ENCODE data around the gene FGF14.
"Not testable (repeated sequence)": the region's sequence is repeated elsewhere in the genome, so short reads cannot be mapped to it uniquely, and the experiment has no call there.

The FGF14 gene

DNA sequence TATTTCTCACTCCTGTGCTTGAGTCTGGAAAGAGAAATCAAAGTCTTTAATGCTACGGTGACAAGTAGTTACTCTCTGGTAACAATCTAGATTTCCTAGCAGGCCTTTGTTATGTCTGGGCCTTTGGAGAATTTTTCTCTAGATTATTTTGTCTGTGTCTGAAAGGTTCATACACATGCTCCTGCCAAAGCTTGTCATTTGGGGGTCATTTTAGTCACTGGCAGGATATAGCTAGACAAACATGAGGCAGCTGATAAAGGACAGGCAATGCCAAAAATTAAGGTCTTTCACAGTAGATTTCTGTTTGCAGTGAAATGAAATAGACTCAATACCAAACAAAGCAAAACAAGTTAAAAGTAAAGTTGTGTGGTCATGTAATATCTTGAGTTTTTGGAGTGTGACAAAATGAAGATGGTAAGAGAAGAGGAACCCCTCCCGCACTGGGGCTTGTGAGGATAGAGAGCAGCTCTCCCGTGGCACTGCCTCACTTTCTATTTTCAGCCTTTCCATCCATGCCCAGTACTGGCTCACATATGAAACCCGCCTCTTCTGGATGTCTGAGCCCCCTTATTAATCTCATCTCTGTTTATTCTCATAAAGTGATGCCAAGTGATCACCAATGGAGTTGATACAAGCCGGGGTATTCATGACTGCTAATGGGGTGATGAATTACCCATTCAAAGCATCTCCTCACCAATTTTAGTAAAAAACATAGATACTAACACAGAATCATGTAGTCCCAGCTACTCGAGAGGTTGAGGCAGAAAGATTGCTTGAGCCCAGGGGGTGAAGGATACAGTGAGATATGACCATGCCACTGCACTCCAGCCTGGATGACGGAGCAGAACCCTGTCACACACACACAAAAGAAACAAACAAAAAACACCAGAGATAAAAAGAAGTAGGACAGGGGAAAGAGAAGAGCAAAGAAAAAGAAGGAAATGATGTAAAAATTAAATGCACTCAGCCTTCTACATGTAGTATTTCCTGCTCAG, 389.3 kb downstream of the FGF14 start:
- DNase-seq (ENCODE audit: low read depth), result no peak
- TF ChIP-seq, protein P1, sequence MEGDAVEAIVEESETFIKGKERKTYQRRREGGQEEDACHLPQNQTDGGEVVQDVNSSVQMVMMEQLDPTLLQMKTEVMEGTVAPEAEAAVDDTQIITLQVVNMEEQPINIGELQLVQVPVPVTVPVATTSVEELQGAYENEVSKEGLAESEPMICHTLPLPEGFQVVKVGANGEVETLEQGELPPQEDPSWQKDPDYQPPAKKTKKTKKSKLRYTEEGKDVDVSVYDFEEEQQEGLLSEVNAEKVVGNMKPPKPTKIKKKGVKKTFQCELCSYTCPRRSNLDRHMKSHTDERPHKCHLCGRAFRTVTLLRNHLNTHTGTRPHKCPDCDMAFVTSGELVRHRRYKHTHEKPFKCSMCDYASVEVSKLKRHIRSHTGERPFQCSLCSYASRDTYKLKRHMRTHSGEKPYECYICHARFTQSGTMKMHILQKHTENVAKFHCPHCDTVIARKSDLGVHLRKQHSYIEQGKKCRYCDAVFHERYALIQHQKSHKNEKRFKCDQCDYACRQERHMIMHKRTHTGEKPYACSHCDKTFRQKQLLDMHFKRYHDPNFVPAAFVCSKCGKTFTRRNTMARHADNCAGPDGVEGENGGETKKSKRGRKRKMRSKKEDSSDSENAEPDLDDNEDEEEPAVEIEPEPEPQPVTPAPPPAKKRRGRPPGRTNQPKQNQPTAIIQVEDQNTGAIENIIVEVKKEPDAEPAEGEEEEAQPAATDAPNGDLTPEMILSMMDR (IDR thresholded peaks at IDR 0.05; ENCODE audit: low read depth, low read length, missing control alignments), result no peak
- in situ Hi-C loops (cut with HindIII; ENCODE audit: low sequenced_read_pairs), result no loop called here
- no peak overlapping the region for H3K4me3 ChIP-seq (ENCODE audit: low read depth, low read length)

DNA sequence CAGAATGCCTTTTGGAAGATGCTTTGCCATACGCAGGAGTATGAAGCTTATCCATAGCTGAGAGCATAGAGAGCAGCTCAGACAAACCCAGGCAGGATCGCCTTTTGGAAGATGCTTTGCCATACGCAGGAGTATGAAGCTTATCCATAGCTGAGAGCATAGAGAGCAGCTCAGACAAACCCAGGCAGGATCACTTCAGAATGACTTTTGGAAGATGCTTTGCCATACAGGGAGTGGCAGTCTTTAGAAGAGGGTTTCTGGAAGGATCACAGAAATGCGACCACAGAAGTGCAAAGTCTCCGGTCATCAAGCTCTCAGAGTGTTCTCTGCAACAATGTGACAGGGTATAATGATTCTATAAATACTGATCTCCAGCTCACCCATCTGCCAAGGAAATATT, 390.4 kb downstream of the FGF14 start:
- DNase-seq (ENCODE audit: low read depth); H3K4me3 ChIP-seq (ENCODE audit: low read depth, low read length); in situ Hi-C loops (cut with HindIII; ENCODE audit: low sequenced_read_pairs): not testable (repeated sequence)

DNA sequence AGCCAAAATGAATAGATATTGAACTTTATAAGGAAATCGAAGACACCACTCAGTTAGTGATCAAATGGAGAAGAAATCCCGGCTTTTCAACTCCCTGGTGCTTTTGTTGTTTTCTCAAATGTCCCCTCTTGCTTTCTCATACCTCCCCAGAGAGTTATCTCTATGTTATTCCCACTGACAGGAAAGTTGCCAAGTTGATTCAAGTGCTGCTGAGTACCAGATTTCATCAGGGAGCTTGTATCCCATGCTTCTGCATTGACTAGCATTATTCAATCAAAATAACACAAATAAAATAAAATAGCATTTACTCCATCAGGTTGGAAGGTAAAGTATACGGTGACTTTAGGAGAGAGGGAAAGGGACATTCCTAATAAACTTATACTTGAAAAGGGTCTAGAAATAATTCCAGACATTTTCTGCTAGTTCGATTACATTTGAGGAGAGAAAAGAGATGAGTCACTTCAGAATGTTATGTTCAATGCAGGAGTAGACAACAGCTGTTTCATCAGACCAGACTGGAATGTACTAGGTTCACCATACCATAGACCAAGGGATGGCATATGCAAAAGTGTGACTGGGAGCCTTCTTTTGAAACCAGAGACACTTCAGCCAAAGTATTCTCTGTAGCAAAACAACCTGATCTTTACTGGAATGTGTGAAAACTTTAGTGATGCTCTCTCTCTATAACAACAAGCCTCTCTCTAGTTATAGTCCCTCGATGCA, 397.8 kb downstream of the FGF14 start:
- TF ChIP-seq, protein P1 (IDR thresholded peaks at IDR 0.05; ENCODE audit: low read depth, low read length, missing control alignments), result no peak
- no peak for DNase-seq (ENCODE audit: low read depth)
- in situ Hi-C loops (cut with HindIII; ENCODE audit: low sequenced_read_pairs), result no loop called here
- H3K4me3 ChIP-seq (ENCODE audit: low read depth, low read length), result no peak overlapping the region

DNA sequence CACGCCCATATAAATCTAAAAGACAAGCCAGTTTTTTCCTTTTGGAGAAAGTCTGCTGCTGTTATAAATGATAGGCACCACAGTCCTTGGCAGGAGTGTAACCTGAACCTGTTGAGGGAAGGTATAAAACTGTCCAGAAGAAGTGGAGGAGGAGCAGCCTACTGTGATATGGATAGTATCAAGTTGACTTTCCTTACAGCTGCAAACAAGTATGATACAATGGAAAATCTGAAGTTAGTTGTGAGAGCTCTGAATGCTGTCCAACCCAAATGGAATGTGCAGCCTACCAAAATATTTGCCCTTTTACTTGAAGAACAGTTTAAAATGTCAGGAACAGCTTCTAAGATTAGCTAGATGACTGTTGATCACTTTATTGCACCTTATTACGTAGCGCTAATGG, 399.6 kb downstream of the FGF14 start:
- TF ChIP-seq, protein P1 (IDR thresholded peaks at IDR 0.05; ENCODE audit: low read depth, low read length, missing control alignments), result no peak
- DNase-seq (ENCODE audit: low read depth), result no peak
- in situ Hi-C loops (cut with HindIII; ENCODE audit: low sequenced_read_pairs), result no loop called here
- H3K4me3 ChIP-seq (ENCODE audit: low read depth, low read length), result no peak overlapping the region

DNA sequence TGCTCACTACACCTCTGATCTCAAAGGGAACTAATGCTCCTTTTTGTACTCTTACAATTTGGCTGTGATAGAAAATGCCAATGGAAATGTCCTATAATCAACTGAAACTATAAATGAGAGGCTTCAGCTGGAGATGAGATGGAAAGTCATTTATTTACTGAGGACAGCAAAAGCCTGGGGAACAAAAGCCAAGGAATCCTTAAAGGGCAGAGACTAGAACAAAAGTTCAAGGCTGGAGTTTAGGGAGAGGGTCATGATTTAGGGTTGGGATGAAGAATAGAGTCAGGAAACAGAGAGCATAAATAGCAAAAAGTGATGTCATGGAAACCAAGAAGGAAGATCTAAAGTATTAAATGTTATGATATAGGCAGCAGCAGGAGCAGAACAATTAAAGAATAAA, 401.1 kb downstream of the FGF14 start:
- no peak overlapping the region for H3K4me3 ChIP-seq (ENCODE audit: low read depth, low read length)
- TF ChIP-seq, protein P1 (IDR thresholded peaks at IDR 0.05; ENCODE audit: low read depth, low read length, missing control alignments), result no peak
- in situ Hi-C loops (cut with HindIII; ENCODE audit: low sequenced_read_pairs), result no loop called here
- DNase-seq (ENCODE audit: low read depth), result no peak

DNA sequence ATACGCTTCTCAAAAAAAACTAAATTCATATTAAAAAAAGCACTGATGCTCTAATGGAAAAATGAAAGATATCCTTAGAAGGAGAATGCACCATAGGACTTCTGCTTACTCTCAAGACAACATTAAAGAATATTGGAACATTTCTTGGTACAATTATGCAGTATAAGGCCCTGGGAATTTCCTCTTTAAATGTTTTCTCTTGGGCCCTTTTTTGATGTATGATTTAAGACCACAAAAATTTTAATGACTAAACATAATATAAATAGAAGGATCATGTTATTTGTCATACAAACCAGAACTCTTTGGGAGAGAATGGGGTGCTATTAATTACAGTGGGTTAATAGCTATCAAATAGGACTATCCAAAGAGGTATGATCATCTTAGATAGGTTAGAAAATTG, 403.7 kb downstream of the FGF14 start:
- H3K4me3 ChIP-seq (ENCODE audit: low read depth, low read length), result no peak overlapping the region
- TF ChIP-seq, protein P1 (IDR thresholded peaks at IDR 0.05; ENCODE audit: low read depth, low read length, missing control alignments), result no peak
- no peak for DNase-seq (ENCODE audit: low read depth)
- in situ Hi-C loops (cut with HindIII; ENCODE audit: low sequenced_read_pairs), result no loop called here

DNA sequence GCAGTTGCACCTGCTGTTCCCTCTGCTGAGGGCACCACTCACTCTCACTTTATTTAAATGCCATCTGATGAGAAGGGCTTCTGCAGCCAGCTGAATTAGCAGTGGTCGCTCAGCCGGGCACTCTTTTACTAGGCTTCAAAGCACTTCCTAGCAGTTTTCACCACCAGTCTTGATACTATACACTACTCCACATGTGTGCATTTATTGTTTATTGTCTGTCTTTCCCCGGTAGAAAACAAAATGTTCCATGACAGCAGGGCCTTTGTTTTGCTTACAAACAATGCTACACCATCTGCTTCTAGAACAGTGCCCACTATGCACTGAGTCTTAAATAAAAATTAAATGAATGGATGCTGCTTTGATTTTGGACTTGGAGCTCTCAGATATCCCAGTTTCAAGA, 404.9 kb downstream of the FGF14 start:
- TF ChIP-seq, protein P1 (IDR thresholded peaks at IDR 0.05; ENCODE audit: low read depth, low read length, missing control alignments), result no peak
- H3K4me3 ChIP-seq (ENCODE audit: low read depth, low read length), result no peak overlapping the region
- in situ Hi-C loops (cut with HindIII; ENCODE audit: low sequenced_read_pairs), result no loop called here
- no peak for DNase-seq (ENCODE audit: low read depth)

Measured in astrocyte of the cerebellum (primary cell).